B cell (primary cell): Measurements from ENCODE around the gene PDLIM1.

Experiments used
- EZH2 ChIP-seq: IDR thresholded peaks from 2 replicates; pipeline ENCODE4 v1.6.1; 2012; ENCODE audit warnings: borderline replicate concordance, low read depth, mild to moderate bottlenecking, moderate library complexity, low read length; ENCODE audit not compliant: insufficient read depth, poor library complexity, severe bottlenecking
- TF ChIP-seq, protein P1 (sequence below): fragments of 200-600 bp; IDR thresholded peaks from one replicate; pipeline ENCODE4 v1.8.0; 2022; ENCODE audit warnings: antibody characterized with exemption, mild to moderate bottlenecking

DNA sequence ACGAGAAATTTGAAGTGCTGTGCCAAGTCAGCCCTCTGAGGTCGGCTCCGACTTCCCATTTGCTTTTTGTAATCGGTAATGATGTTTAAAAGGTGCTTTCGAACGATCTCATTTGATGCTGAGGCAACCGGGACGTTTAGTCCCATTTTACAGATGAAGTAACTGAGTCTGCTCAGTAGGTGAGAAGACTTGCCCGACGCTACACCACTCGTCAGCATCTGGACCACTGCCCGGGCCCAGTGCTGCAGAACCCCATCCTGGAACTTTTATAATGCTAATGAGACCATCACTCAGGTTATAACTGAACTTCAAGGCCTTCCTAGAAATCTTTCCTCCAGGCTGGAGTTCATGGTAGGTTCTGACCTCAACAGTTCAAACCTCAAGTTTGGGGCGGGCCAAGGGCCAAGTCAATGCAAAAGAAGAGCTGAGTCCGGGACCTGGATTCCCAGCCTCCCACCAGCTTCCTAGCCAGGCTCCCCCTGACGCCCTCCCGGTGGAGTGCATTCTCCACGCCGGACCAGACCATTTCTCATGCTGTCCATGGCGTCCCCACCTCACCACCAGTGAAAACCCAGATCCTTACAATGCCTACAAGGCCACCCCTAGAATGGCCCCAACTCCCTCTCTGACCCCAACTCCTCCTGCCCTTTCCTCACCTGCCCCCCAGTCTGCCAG, 699 bp upstream of the PDLIM1 start:
- TF ChIP-seq, protein P1, sequence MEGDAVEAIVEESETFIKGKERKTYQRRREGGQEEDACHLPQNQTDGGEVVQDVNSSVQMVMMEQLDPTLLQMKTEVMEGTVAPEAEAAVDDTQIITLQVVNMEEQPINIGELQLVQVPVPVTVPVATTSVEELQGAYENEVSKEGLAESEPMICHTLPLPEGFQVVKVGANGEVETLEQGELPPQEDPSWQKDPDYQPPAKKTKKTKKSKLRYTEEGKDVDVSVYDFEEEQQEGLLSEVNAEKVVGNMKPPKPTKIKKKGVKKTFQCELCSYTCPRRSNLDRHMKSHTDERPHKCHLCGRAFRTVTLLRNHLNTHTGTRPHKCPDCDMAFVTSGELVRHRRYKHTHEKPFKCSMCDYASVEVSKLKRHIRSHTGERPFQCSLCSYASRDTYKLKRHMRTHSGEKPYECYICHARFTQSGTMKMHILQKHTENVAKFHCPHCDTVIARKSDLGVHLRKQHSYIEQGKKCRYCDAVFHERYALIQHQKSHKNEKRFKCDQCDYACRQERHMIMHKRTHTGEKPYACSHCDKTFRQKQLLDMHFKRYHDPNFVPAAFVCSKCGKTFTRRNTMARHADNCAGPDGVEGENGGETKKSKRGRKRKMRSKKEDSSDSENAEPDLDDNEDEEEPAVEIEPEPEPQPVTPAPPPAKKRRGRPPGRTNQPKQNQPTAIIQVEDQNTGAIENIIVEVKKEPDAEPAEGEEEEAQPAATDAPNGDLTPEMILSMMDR, result no peak
- no peak for TF ChIP-seq EZH2
